Activated T-cell treated with anti-CD3 and anti-CD28 coated beads for 24 hours (primary cell): Measurements from ENCODE around the gene TTC17.
"Not testable (repeated sequence)": the region's sequence is repeated elsewhere in the genome, so short reads cannot be mapped to it uniquely, and the experiment has no call there.

Experiments
- DNase-seq: peaks from one replicate; pipeline ENCODE4 v3.0.0-alpha.2; 2020; ENCODE audit warnings: low read depth

Gene TTC17

DNA sequence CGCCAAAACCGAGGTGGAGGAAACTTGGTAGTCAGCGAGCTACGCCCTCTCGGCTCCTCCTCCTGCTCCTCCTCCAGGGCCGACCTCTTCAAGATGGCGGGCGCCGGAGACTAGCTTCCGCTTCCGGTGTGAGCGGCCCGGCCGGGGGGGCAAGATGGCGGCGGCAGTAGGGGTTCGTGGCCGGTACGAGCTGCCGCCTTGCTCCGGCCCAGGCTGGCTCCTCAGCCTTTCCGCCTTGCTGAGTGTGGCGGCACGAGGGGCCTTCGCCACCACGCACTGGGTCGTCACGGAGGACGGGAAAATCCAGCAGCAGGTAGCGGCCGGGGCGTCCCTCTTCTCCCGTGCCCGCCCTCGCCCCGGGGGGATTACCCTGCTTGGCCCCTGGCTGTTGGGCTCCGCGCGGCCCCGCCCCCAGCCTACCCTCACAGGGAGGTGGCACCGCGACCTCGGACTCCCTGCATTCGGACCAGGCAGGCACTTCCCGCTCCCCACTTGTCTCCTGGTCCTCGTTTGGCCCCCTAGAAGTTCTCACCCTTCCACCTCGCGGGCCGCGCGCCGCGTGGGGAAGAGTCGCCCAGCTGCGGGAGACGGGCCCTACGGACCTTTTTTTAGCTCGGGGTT lies at the start of gene TTC17:
Gene TTC17 (plus strand): TSS at position 120 of the 621 bp plus-strand sequence. CDS start 35 bp downstream, at position 155.
- DNase-seq = peak; percentile 90

DNA sequence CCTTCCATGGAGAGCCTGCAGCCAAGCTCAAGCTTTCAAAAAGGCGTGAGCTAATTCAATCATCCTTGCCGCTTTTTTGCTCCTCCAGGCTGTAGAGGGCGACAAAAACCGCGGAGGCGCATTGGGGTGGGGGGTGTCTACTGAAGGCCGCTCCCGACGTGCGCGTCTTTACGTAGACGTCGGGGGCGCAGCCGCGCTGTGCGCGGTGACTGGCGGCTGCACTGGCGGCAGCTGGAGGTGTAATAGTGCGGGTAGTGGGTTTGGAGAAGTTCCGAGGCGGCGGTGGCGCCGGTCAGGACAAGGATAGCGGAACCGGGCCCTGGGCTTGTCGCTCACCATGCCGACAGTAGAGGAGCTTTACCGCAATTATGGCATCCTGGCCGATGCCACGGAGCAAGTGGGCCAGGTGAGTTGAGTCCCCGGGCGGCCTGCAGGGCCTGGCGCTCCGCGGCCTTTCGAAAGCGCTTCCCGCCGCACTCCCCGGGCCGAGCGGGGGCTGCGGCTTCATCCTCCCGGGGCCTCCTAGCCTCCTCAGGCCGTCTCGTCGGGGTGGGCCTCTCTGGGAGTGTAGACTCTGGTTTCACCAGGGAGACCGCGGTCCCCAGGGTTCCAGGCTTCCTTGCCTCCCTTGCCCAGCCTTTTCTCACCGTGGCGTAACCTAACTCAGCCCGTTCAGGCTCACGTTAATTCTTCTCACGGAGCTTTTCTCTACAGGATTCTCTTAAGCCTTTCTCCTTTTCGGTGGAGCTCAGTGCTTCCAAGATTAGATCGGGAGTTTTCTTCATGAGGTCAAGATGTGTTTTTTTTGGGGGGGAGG lies 46.7 kb upstream of the TTC17 start, which contains the start of gene API5:
Gene API5 (plus strand): TSS at position 206 of the 817 bp plus-strand sequence. CDS start 132 bp downstream, at position 338.
- DNase-seq = peak; percentile 90

DNA sequence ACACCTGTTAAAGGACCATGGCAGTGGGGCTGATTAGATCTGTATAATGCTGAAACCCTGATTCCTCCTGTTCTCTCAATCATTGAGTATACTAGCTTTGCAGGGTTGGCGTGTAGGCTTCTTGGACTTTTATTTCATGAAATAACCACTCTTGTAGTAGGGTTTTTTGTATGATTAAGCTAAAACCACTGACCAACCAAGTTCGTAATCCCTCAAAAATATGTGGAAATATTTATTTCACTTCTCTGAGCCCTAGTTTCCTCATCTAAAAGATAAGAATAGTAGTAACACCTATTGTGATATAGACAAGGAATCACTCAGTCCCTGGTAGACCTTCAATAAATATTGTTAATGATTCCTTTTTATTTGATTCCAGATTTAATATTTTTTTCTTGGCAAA lies 42.8 kb upstream of the TTC17 start:
- no peak for DNase-seq

- no peak for DNase-seq
Observed at GRCh38 chr11:43316451-43316850, 42.3 kb upstream of the TTC17 start.

DNA sequence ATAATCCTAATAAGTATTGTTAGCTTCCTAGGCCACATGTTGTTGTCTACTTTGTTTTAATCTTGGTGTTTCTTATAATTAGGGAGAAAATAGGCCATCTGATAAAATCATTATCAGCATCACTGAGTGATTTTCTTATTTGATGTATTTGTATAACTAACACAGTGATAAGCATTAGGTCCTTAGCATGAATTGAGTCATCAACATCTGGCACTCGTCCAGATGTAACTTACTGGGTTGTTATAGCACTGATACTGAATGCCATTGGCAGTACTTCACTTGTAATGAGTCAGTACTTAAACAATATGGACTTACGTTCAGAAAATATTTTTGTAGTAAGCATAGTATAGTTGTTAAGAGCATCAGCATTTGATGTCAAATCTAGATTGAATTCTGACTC lies 30.7 kb upstream of the TTC17 start:
- no peak for DNase-seq

- no peak for DNase-seq
Observed at GRCh38 chr11:43328482-43328881, 30.2 kb upstream of the TTC17 start.

DNA sequence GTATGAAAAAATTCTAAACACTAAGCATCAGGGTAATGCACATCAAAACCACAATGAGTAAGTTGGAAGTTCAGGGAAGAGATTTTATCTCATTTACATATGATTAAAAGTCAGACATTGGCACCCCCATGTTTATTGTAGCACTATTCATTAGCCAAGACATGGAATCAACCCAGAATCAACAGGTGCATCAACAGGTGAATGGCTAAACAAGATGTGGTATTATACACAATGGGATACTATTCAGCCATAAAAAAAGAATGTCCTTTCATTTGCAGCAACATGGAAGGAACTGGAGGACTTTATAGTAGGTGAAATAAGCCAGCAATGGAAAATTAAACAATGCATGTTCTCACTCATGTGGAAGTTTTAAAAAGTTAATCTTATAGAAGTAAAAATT lies 17.6 kb upstream of the TTC17 start:
- no peak for DNase-seq

DNA sequence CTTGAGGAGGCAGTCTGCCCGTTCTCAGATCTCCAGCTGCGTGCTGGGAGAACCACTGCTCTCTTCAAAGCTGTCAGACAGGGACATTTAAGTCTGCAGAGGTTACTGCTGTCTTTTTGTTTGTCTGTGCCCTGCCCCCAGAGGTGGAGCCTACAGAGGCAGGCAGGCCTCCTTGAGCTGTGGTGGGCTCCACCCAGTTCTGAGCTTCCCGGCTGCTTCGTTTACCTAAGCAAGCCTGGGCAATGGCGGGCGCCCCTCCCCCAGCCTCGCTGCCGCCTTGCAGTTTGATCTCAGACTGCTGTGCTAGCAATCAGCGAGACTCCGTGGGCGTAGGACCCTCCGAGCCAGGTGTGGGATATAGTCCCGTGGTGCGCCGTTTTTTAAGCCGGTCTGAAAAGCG lies 7.3 kb upstream of the TTC17 start:
- DNase-seq = not testable (repeated sequence)

DNA sequence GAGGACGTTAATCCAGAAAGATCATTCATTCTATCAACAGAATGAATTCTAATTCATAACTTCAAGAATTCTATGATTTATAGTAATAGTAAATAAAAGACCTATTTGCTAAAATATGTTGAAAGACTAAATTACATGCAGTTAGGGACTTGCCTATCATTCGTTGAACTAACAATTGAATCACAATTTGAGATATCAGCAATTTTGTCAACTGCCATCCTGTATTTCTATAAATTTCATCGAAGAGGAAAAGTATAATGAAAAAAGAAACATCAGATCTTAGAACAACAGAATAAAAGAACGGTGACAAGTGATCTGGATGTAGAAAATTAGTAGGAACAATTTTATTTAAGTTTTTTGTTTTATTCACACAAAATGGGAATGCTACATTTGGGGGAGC lies 4.4 kb upstream of the TTC17 start:
- no peak for DNase-seq

GRCh38 chr11:43356336-43356735 lies 2.4 kb upstream of the TTC17 start:
- DNase-seq = no peak

GRCh38 chr11:43358279-43358800 lies 380 bp upstream of the TTC17 start:
- no peak for DNase-seq

DNA sequence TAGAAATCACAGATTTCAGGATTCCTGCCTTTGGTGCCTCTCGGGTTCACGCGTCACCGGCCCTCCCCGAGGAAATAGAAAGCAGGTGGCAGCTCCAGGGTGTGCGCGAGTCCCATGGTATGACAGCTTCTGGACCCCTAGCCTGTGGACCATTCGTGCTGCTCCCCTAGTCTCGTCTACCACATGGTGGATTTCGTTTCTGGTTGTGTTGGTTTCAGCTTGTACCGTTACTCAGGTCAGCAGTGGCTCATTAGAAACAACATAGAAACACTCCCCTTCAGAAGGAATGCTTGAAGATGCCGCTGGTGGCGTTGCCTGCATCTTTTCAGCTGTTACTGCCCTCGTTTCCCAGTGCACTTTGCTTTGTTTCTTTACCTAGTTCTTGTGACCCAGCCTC lies 700 bp downstream of the TTC17 start:
- no peak for DNase-seq

DNA sequence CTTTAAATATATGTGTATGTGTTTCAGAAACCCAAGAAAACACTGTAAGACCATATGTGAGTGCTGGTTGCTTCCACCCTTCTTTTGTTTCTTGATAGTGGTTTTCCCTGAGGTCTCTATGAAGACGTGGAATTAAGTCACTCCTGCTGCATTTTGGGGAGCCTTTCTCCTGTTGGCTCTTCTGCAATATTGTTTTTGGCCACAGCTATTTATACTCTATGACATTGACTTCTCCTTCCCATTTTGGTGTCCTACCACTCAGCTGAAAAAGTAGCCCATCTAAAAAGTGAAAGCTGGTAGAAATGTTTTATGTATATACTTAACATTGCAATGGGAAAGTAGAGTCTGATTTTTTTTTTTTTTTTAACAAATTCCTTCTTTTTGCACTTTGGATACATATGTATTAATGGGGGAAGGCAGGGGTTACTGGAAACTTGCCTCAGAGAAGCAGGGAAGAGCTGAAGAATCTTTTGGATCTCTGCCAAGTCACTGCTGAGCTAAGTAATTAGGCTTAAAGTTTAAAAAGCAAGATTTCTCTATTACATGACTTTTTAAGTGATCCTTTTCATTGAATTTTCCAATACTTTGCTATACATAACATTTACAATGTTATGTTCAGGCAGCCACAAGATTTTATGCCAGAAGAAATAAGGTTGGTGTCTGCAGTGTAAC lies 1.8 kb downstream of the TTC17 start:
- DNase-seq = no peak

GRCh38 chr11:43366677-43367076 lies 8.0 kb downstream of the TTC17 start:
- DNase-seq = no peak

DNA sequence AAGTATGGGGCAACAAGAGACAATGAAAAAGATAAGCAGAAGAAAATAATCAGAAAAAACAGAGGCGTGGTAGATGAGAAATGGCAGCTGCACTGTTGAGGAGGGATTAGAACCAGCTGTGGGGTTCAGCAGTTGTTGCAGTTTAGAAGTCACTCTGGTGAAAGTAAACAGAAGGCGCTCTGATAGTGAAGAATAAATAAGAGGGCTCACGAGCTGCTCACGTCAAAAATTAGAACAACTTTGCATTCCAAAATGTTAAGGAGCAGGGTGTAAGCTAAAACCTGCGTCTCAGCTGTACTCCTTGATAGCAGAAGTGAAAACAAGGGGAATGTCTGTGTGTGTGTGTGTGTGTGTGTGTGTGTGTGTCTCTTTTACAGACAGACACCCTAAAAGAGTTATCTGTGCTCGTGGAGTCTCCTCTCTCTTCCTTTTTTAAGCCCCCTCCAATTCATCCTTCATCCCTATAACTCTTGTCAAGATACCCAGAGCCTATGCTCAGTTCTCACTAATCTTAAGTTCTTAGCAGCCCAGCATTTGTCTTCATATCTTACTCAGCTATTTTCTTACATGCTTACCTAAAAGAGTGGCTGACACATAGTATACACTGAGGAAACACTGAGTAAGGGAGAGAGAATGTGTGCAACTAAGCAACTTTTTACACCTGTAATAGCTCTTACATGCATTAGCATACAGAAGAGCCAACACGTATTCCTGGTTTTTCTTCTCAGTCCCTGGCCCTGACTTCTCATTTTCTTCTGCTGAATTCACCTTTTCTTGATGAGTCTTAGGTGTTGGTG lies 8.9 kb downstream of the TTC17 start:
- no peak for DNase-seq

GRCh38 chr11:43376065-43376464 lies 17.3 kb downstream of the TTC17 start:
- DNase-seq = no peak

- DNase-seq = no peak
Observed at GRCh38 chr11:43376594-43376993, 17.9 kb downstream of the TTC17 start.

- no peak for DNase-seq
Observed at GRCh38 chr11:43377389-43377788, 18.7 kb downstream of the TTC17 start.

DNA sequence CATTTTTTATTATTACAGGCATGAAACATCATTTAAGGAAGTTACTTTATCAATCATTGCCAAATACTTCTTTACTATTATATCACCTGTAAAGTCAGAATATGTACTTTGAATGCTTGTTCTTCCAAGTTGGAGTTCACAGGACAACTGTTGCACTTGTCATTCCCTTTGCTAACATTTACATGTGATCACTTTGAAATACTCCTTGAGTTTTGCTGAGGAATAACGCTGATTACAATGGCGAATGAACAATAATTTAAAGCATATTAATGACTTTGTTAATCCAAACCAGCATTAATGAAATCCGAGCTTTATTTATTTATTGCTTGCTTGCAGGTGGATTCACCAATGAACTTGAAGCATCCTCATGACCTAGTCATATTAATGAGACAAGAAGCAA lies 20.2 kb downstream of the TTC17 start:
- no peak for DNase-seq

DNA sequence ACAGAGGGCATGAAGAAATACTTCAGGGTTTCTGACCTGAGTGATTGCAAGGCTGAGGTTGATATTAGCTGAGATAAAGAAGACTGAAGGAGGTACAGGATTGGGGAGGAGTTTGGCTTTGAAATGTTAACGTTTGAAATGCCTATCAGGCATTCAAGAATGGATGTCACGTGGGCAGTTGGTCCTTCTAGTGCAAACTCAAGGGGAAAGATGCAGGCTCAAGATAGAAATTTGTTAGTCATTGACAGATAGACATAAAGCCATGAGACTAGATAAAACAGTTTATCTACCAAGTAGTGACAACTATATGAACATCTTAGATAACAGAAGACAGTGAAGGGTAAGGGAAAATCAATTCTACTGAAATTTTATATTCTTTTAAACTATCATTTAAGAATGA lies 23.1 kb downstream of the TTC17 start:
- DNase-seq = no peak

DNA sequence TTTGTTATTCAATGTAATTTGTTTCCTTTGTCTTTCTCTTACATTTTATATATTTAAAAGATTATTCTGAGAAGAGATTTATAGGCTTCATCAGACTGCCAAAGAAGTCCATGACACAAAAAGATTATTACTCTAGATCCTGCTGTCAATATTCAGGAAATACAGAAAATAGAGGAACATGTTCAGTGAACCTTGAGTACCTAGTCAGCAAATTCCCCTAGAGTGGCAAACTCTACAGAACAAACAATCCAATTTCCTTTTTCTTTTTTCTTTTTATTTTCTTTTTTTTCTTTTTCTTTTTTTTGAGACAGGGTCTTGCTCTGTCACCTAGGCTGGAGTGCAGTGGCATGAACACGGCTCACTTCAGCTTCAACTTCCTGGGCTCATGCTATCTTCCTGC lies 23.9 kb downstream of the TTC17 start:
- DNase-seq = no peak

- no peak for DNase-seq
Observed at GRCh38 chr11:43384393-43384792, 25.7 kb downstream of the TTC17 start.
